Vagina (tissue), 2 donors: ENCODE measurements around the gene SEPHS2.

Source experiments
- POLR2A ChIP-seq, 2 donors: fragments of 450-650 bp; IDR thresholded peaks; one replicate each; pipeline ENCODE4 v1.6.1; 2017; ENCODE audit warnings: antibody characterized with exemption in 2 of 2, mild to moderate bottlenecking in 2 of 2, moderate library complexity in 2 of 2
- TF ChIP-seq, protein P1 (sequence below), 3 experiments: fragments of 450-650 bp in 2 of 3; fragments of 200-600 bp in 1 of 3; sonication (generic) in 1 of 3; IDR thresholded peaks; one replicate each; pipeline ENCODE4 v1.5.1; 2017 to 2019; ENCODE audit warnings: antibody characterized with exemption in 3 of 3, mild to moderate bottlenecking in 2 of 3, moderate library complexity in 2 of 3

DNA sequence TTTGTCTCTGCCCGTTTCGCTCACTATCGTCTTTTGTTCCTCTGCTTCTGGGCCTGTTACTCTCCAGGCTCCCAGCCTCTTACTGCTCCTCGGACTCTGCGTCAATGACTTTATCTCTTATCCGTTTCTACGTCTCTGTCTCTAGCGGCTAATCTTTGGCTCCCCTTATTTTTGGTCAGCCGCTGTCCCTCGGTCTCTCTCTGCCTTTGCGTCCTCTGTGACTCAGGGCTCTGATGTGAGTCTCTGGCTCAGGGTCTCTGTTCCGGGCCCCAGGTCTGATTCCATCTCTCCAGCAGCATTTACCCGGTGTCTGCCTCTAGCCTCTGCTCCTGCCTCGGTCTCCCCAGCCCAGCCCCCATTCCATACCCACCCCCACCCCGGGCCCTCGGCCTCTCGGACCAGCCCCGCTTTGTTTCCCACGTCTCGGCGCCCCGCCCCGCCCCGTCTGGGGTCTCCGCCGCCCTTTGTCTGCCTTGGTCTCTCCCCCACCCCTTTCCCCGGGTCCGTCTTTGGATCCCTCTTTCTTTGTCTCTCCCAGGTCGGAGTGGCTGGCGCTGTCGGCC lies 51.0 kb downstream of the SEPHS2 start:
- TF ChIP-seq, protein P1, sequence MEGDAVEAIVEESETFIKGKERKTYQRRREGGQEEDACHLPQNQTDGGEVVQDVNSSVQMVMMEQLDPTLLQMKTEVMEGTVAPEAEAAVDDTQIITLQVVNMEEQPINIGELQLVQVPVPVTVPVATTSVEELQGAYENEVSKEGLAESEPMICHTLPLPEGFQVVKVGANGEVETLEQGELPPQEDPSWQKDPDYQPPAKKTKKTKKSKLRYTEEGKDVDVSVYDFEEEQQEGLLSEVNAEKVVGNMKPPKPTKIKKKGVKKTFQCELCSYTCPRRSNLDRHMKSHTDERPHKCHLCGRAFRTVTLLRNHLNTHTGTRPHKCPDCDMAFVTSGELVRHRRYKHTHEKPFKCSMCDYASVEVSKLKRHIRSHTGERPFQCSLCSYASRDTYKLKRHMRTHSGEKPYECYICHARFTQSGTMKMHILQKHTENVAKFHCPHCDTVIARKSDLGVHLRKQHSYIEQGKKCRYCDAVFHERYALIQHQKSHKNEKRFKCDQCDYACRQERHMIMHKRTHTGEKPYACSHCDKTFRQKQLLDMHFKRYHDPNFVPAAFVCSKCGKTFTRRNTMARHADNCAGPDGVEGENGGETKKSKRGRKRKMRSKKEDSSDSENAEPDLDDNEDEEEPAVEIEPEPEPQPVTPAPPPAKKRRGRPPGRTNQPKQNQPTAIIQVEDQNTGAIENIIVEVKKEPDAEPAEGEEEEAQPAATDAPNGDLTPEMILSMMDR (IDR thresholded peaks at IDR 0.05): no peak
- TF ChIP-seq POLR2A (IDR thresholded peaks at IDR 0.05): no peak
